Measurements from ENCODE around the gene DPYD.

DPYD gene

GRCh38 chr1:97920276-97920831 is 480 bp downstream of the DPYD start:
- in situ Hi-C loops (cut with MboI; ENCODE audit: low pct_unique_long_range_greater_than_20kb, low sequenced_read_pairs, unreplicated experiment): no loop called here
- no peak for TF ChIP-seq CTCF (IDR thresholded peaks at IDR 0.05; ENCODE audit: extremely low read depth, insufficient read depth, missing control alignments)
- DNase-seq (ENCODE audit: low spot score): peak; percentile 26

- in situ Hi-C loops (cut with MboI; ENCODE audit: low pct_unique_long_range_greater_than_20kb, low sequenced_read_pairs, unreplicated experiment): no loop called here
- TF ChIP-seq CTCF (IDR thresholded peaks at IDR 0.05; ENCODE audit: extremely low read depth, insufficient read depth, missing control alignments): no peak
- DNase-seq (ENCODE audit: low spot score): peak; percentile 12
These were observed 1.1 kb downstream of the DPYD start for GRCh38 chr1:97919585-97920261.

- in situ Hi-C loops (cut with MboI; ENCODE audit: low pct_unique_long_range_greater_than_20kb, low sequenced_read_pairs, unreplicated experiment): no loop called here
These were observed 1.9 kb downstream of the DPYD start for GRCh38 chr1:97918961-97919360.

GRCh38 chr1:97913506-97914139 is 7.2 kb downstream of the DPYD start:
- no peak for TF ChIP-seq CTCF (IDR thresholded peaks at IDR 0.05; ENCODE audit: extremely low read depth, insufficient read depth, missing control alignments)
- no peak for DNase-seq (ENCODE audit: low spot score)
- in situ Hi-C loops (cut with MboI; ENCODE audit: low pct_unique_long_range_greater_than_20kb, low sequenced_read_pairs, unreplicated experiment): no loop called here

More at GRCh38 chr1:97918961-97919360, 1.9 kb downstream of the DPYD start:
- DNase-seq (ENCODE audit: low spot score): no peak
- TF ChIP-seq CTCF (IDR thresholded peaks at IDR 0.05; ENCODE audit: extremely low read depth, insufficient read depth, missing control alignments): no peak

- in situ Hi-C loops (cut with MboI; ENCODE audit: low pct_unique_long_range_greater_than_20kb, low sequenced_read_pairs, unreplicated experiment): no loop called here
- TF ChIP-seq CTCF (IDR thresholded peaks at IDR 0.05; ENCODE audit: extremely low read depth, insufficient read depth, missing control alignments): no peak
- DNase-seq (ENCODE audit: low spot score): no peak
These were observed 9.3 kb downstream of the DPYD start for GRCh38 chr1:97911266-97912215.

GRCh38 chr1:97909266-97909665 is 11.6 kb downstream of the DPYD start:
- DNase-seq (ENCODE audit: low spot score): no peak
- no peak for TF ChIP-seq CTCF (IDR thresholded peaks at IDR 0.05; ENCODE audit: extremely low read depth, insufficient read depth, missing control alignments)
- in situ Hi-C loops (cut with MboI; ENCODE audit: low pct_unique_long_range_greater_than_20kb, low sequenced_read_pairs, unreplicated experiment): no loop called here

All from GM13977 (cell line).